ENCODE data around the gene ATP10B.
A peak's percentile ranks its signal among the peaks of the same experiment; 100 is the strongest.

ATP10B gene

GRCh38 chr5:160555971-160556631 lies 295.9 kb downstream of the ATP10B start:
- no peak for DNase-seq (ENCODE audit: low read depth in 2 of 2)

- DNase-seq (ENCODE audit: low read depth in 2 of 2), result no peak
Observed at GRCh38 chr5:160555581-160555970, 296.4 kb downstream of the ATP10B start.

GRCh38 chr5:160550075-160550474 lies 301.9 kb downstream of the ATP10B start:
- DNase-seq (ENCODE audit: low read depth in 2 of 2), result no peak

- peak; percentile 45 to 50 for DNase-seq (ENCODE audit: low read depth in 2 of 2)
Observed at GRCh38 chr5:160548949-160549645, 302.9 kb downstream of the ATP10B start.

- no peak for DNase-seq (ENCODE audit: low read depth in 2 of 2)
Observed at GRCh38 chr5:160547872-160548271, 304.1 kb downstream of the ATP10B start.

- DNase-seq (ENCODE audit: low read depth in 2 of 2), result no peak
Observed at GRCh38 chr5:160547061-160547460, 304.9 kb downstream of the ATP10B start.

GRCh38 chr5:160545832-160546231 lies 306.2 kb downstream of the ATP10B start:
- DNase-seq (ENCODE audit: low read depth in 2 of 2), result no peak

GRCh38 chr5:160543395-160543794 lies 308.6 kb downstream of the ATP10B start:
- no peak for DNase-seq (ENCODE audit: low read depth in 2 of 2)

GRCh38 chr5:160542840-160543239 lies 309.2 kb downstream of the ATP10B start:
- DNase-seq (ENCODE audit: low read depth in 2 of 2), result no peak

- DNase-seq (ENCODE audit: low read depth in 2 of 2), result no peak
Observed at GRCh38 chr5:160542281-160542680, 309.7 kb downstream of the ATP10B start.

GRCh38 chr5:160539431-160539830 lies 312.6 kb downstream of the ATP10B start:
- DNase-seq (ENCODE audit: low read depth in 2 of 2), result no peak

- DNase-seq (ENCODE audit: low read depth in 2 of 2), result no peak
Observed at GRCh38 chr5:160537940-160538339, 314.1 kb downstream of the ATP10B start.

GRCh38 chr5:160537116-160537515 lies 314.9 kb downstream of the ATP10B start:
- no peak for DNase-seq (ENCODE audit: low read depth in 2 of 2)

GRCh38 chr5:160534914-160535313 lies 317.1 kb downstream of the ATP10B start:
- no peak for DNase-seq (ENCODE audit: low read depth in 2 of 2)

- DNase-seq (ENCODE audit: low read depth in 2 of 2), result no peak
Observed at GRCh38 chr5:160534125-160534524, 317.9 kb downstream of the ATP10B start.

GRCh38 chr5:160525471-160526261 lies 326.3 kb downstream of the ATP10B start:
- no peak for DNase-seq (ENCODE audit: low read depth in 2 of 2)

- DNase-seq (ENCODE audit: low read depth in 2 of 2), result no peak
Observed at GRCh38 chr5:160524827-160525226, 327.2 kb downstream of the ATP10B start.

GRCh38 chr5:160523502-160524163 lies 328.4 kb downstream of the ATP10B start:
- no peak for DNase-seq (ENCODE audit: low read depth in 2 of 2)

- no peak for DNase-seq (ENCODE audit: low read depth in 2 of 2)
Observed at GRCh38 chr5:160521392-160521663, 330.7 kb downstream of the ATP10B start.

GRCh38 chr5:160520609-160521391 lies 331.2 kb downstream of the ATP10B start:
- DNase-seq (ENCODE audit: low read depth in 2 of 2), result no peak

- no peak for DNase-seq (ENCODE audit: low read depth in 2 of 2)
Observed at GRCh38 chr5:160516696-160517530, 335.1 kb downstream of the ATP10B start.

Measured in fibroblast of skin of left biceps (primary cell).